Subcutaneous abdominal adipose tissue (tissue), 5 donors: ENCODE data around the gene DEPDC5.

Experiments
- H3K27ac ChIP-seq: one replicate; pipeline ENCODE4 v1.7.0; 2013; ENCODE audit warnings: low read depth, mild to moderate bottlenecking, inconsistent platforms, low read length, moderate library complexity
- H3K27me3 ChIP-seq, 5 donors: one replicate each; pipeline ENCODE4 v1.7.0; 2013; ENCODE audit warnings: low read length in 5 of 5, inconsistent platforms in 1 of 5; ENCODE audit not compliant: control insufficient read depth in 5 of 5, insufficient read depth in 4 of 5
- H3K36me3 ChIP-seq, 5 donors: one replicate each; pipeline ENCODE4 v1.7.0; 2013; ENCODE audit warnings: low read length in 5 of 5; ENCODE audit not compliant: control insufficient read depth in 5 of 5, insufficient read depth in 5 of 5
- H3K4me1 ChIP-seq, 5 donors: one replicate each; pipeline ENCODE4 v1.7.0; 2013; ENCODE audit warnings: low read length in 5 of 5, mild to moderate bottlenecking in 3 of 5, moderate library complexity in 1 of 5; ENCODE audit not compliant: control insufficient read depth in 5 of 5, insufficient read depth in 5 of 5
- H3K4me3 ChIP-seq, 5 donors: one replicate each; pipeline ENCODE4 v1.7.0; 2013; ENCODE audit warnings: low read length in 5 of 5, low read depth in 1 of 5
- H3K9ac ChIP-seq, 5 donors: one replicate each; pipeline ENCODE4 v1.7.0; 2013; ENCODE audit warnings: low read length in 5 of 5, mild to moderate bottlenecking in 4 of 5, moderate library complexity in 3 of 5
- H3K9me3 ChIP-seq, 5 donors: one replicate each; pipeline ENCODE4 v1.7.0; 2013; ENCODE audit warnings: low read length in 5 of 5; ENCODE audit not compliant: control insufficient read depth in 5 of 5
- donor health status: healthy.
- donor health status: healthy.
- donor health status: healthy.
- donor health status: healthy.
- donor health status: healthy.

DEPDC5 gene

DNA sequence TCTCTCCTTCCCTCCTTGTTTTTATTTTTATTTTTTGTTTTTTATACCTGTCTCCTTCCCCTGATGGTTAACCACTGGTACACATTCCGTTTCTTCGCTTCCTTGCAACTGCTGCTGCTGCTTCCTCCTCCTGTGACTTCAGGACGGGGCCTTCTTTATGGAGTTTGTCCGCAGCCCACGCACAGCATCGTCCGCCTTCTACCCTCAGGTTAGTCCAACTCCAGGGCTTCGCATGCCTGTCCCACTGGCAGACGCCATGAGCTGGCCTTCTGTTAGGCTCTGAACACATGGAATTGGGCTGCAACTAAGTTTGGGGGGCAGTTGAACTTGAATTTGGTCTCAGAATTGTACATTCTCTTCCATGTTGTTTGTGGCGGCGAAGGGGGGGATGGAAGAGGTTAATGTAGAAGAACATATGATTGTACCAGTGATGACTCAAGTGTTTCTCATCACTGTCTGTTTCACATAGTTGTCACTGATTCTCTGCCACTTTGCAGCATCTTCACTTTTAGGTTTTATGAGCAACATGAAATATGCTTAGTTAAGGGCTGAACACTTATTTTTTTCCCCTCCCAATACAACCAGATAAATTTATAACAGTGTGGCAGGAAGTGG lies 107.5 kb downstream of the DEPDC5 start:
- no peaks in the 10 kb centered on the region for H3K4me1 ChIP-seq
- H3K9me3 ChIP-seq = no peaks in the 10 kb centered on the region
- no peak overlapping the region for H3K9ac ChIP-seq
- H3K4me3 ChIP-seq = no peak overlapping the region
- H3K36me3 ChIP-seq = peaks cover 15 to 53% (median 30%) of the 10 kb centered on the region in 5 donors
- H3K27me3 ChIP-seq = no peaks in the 10 kb centered on the region
- no peak overlapping the region for H3K27ac ChIP-seq

DNA sequence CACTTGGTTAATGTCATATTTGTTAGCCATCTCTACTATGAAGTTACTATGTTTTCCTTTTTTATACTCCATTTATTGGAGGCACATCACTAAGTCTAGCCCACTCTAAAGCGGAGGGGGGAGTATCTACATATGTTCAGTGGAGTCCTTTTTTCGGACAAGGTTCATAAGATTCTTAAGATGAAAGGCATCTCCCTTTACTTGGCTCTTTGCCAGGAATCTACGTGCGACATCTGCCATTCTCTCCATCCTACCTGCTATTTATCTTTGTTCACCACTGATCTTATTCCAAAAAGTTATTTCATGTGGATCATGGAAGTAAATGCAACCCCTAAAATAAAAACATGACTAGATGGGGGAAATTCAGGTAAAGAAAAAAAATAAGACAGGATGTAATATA lies 113.1 kb downstream of the DEPDC5 start:
- H3K4me1 ChIP-seq = peaks cover 0 to 12% (median 7%) of the 10 kb centered on the region in 5 donors
- no peak overlapping the region for H3K9ac ChIP-seq
- no peaks in the 10 kb centered on the region for H3K9me3 ChIP-seq
- H3K4me3 ChIP-seq = no peak overlapping the region
- H3K27me3 ChIP-seq = no peaks in the 10 kb centered on the region
- H3K36me3 ChIP-seq = peaks cover 4 to 30% (median 24%) of the 10 kb centered on the region in 5 donors
- H3K27ac ChIP-seq = no peak overlapping the region

DNA sequence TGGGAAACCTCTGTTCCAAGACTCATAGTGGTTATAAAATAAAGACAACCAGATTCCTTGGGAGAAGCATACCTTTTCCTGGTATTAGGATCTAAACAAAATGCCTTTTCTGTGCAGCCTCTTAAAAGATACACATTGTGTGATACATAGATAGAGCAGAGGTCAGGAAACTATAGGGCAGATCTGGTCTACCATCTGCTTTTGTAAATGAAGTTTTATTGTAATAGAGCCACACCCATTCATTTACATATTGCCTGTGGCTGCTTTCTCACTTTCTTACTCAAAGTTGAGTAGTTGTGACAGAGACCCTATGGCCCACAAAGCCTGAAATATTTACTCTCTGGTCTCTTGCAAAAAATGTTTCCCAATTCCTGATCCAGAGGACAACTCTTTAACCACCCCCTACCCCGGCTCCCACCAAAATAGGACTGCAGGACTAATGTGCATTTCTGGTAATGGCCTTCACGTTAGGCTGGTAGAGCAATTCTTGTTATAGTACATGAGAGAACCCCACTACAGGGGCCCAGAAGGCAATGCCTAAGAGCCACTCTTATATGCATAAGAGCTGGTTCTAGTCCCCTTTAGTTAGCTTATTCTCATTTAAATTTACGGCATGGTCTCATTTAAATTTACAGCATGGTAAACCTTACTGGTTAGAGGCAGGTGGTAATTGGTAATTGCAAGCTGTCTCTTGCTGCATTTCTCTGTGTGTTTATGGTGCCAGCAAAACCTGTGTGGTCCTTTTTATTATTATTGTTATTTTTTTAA lies 113.8 kb downstream of the DEPDC5 start:
- no peak overlapping the region for H3K9ac ChIP-seq
- no peak overlapping the region for H3K27ac ChIP-seq
- peaks cover 0 to 12% (median 7%) of the 10 kb centered on the region in 5 donors for H3K4me1 ChIP-seq
- H3K27me3 ChIP-seq = no peaks in the 10 kb centered on the region
- H3K4me3 ChIP-seq = no peak overlapping the region
- H3K9me3 ChIP-seq = no peaks in the 10 kb centered on the region
- H3K36me3 ChIP-seq = peaks cover 4 to 34% (median 25%) of the 10 kb centered on the region in 5 donors

DNA sequence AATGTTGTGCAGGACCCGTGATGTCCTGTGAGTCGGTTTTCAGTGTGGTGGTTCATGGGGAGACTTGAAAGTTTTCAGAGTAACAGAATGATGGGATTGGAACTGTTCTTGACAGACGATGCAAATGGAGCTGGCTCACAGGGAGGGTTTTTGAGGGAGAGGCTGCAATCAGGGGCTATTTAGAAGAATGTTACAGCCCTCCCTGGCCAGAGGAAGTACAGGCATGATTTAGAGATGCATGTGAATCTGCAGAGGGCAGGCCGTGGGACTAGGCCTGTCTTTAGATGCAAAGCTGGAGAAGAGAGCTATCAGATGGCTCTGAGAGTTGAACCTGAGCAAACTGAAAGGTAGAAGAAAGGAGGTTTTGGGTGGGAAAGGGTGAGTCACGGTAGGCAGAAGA lies 115.9 kb downstream of the DEPDC5 start:
- Histone ChIP-seq H3K27me3 (no peaks in the 10 kb centered on the region), H3K36me3 (peaks cover 6 to 41% (median 34%) of the 10 kb centered on the region in 5 donors), H3K4me1 (peaks cover 0 to 12% (median 7%) of the 10 kb centered on the region in 5 donors), H3K4me3 (no peak overlapping the region), H3K9ac (no peak overlapping the region), H3K27ac (no peak overlapping the region), H3K9me3 (no peaks in the 10 kb centered on the region)

DNA sequence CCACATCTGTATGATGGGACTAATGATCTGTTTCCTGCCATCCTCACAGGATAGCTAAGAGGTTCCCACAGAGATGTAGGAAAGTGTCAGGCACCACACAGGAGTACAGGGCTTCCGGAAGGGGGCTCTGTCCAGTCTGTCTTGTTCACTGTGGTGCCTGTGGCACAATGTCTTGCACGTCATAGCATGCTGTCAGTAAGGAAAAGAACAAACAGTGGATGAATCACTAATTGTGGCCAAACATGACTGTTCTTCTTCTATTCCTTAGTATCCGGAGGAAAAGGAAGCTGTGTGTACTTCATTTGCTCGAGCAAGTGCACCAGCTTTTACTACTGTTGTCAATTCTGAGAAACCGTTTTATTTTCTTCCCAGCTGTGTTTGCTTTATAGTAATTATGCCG lies 117.1 kb downstream of the DEPDC5 start:
- H3K27ac ChIP-seq = no peak overlapping the region
- peaks cover 10 to 41% (median 38%) of the 10 kb centered on the region in 5 donors for H3K36me3 ChIP-seq
- no peak overlapping the region for H3K4me3 ChIP-seq
- H3K9ac ChIP-seq = no peak overlapping the region
- no peaks in the 10 kb centered on the region for H3K9me3 ChIP-seq
- H3K4me1 ChIP-seq = peaks cover 0 to 12% (median 7%) of the 10 kb centered on the region in 5 donors
- H3K27me3 ChIP-seq = no peaks in the 10 kb centered on the region

DNA sequence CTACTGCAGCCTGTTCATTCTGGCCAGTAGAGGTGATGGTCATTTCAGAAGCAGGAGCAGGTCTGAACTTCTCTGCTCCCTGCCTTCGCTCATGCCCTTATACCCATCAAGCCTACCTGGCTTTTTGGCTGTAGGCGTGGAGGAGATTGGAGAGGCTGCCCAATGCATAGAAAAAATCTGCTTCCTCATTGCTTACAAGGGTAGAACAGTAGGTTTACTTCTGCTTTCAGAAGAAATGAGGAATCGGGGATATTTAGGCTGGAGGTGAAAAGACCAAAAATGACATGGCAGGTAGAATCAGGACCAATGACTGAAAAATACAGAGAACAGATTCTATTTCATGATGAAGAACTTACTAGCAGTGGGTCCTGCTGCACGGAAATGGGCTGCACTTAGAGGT lies 117.7 kb downstream of the DEPDC5 start:
- H3K36me3 ChIP-seq = peaks cover 10 to 46% (median 40%) of the 10 kb centered on the region in 5 donors
- no peaks in the 10 kb centered on the region for H3K27me3 ChIP-seq
- H3K9ac ChIP-seq = no peak overlapping the region
- peaks cover 0 to 12% (median 7%) of the 10 kb centered on the region in 5 donors for H3K4me1 ChIP-seq
- H3K9me3 ChIP-seq = no peaks in the 10 kb centered on the region
- no peak overlapping the region for H3K27ac ChIP-seq
- no peak overlapping the region for H3K4me3 ChIP-seq

DNA sequence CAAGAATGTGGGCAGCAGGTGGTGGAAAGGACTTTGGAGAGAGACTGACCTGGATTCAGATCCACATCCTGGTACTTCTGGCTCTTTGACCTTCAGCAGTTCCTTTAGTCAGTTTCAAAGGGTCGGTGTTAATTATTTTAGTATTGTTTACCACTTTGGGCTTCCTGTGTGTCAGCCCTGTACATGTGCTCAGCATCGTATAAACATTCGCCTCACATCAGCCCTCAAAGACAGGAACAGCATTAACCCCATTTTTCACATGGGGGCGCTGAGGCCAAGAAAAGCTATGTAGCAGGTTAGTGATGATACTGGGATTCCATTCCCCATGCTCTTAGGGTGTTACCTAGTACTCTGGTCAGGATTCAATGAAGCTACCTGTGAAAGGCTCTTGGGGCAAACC lies 118.4 kb downstream of the DEPDC5 start:
- no peak overlapping the region for H3K4me3 ChIP-seq
- H3K4me1 ChIP-seq = peaks cover 0 to 12% (median 7%) of the 10 kb centered on the region in 5 donors
- peaks cover 6 to 46% (median 40%) of the 10 kb centered on the region in 5 donors for H3K36me3 ChIP-seq
- no peaks in the 10 kb centered on the region for H3K27me3 ChIP-seq
- no peak overlapping the region for H3K27ac ChIP-seq
- H3K9me3 ChIP-seq = no peaks in the 10 kb centered on the region
- H3K9ac ChIP-seq = no peak overlapping the region

DNA sequence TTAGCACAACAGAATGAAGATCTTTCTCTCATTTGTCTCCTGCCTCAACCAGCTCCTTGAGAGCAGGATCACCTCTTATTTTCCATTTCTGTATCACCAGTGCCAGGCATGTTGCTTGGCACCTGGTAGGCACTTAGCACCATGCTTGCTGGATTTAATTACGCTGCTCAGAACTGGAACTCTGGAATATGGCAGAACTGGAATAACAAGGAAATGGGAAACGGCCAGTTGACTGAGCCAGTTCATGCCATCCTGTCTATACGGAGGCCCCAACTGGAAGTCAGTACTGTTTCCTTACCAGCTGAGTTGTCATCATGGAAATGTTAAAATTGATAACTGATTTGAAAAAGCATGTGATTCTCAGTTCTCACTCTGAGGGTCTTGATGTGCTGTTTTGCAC lies 121.0 kb downstream of the DEPDC5 start:
- Histone ChIP-seq H3K9me3 (no peaks in the 10 kb centered on the region), H3K9ac (no peak overlapping the region), H3K4me3 (no peak overlapping the region), H3K4me1 (peaks cover 0 to 12% (median 0%) of the 10 kb centered on the region in 5 donors), H3K36me3 (peaks cover 6 to 55% (median 44%) of the 10 kb centered on the region in 5 donors), H3K27me3 (no peaks in the 10 kb centered on the region), H3K27ac (no peak overlapping the region)

DNA sequence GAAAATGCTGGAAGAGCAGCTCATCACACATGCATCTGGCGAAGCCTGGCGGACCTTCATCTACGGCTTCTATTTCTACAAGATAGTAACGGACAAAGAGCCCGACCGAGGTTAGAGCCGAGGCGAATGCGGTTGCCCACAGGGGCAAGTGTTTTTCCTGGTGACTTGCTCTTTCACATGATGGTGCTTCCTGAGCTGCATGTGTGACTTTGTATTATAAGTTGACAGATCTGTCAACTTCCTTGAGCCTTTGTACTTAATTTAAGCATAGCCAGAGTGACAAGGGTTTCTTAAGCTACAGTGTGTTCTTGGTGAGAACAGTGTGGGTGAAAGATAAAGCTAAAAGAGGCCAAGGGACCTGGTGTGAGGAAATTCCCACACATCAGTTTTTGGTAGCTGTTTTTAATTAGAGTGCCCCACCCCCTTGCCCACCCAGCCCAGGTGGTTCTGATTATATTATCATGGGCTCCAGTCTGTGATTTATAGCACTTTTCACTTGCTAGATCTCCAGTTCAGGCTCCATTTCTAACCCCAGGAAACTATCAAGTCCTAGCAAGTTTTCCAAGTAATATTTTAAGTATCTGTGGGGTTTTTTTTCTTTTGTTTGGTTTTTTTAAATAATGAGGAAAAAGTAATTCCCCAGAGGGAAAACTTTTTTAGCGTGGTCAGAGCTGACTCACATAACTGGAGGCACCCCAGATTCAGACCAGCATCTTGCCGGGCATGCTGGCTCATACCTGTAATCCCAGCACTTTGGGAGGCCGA lies 122.5 kb downstream of the DEPDC5 start:
- Histone ChIP-seq H3K4me3 (no peak overlapping the region), H3K36me3 (peaks cover 6 to 54% (median 34%) of the 10 kb centered on the region in 5 donors), H3K27ac (no peak overlapping the region), H3K27me3 (no peaks in the 10 kb centered on the region), H3K9ac (no peak overlapping the region), H3K4me1 (peaks cover 0 to 4% (median 0%) of the 10 kb centered on the region in 5 donors), H3K9me3 (no peaks in the 10 kb centered on the region)

DNA sequence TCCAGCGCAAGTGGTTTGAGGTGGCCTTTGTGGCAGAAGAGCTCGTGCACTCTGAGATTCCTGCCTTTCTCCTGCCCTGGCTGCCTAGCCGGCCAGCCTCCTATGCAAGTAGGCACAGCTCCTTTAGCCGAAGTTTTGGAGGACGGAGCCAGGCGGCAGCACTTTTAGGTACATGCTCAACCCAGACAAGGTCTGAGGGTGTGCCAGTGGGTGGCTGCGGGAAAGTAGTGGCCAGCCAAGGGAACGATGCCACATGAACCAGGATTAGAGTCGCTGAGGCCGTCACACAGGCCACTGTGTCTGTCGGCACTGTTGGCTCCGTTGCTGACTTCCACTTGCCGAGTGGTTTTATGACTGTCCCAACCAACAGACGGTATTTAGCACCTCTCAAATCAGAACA lies 125.8 kb downstream of the DEPDC5 start:
- Histone ChIP-seq H3K9me3 (no peaks in the 10 kb centered on the region), H3K27me3 (no peaks in the 10 kb centered on the region), H3K4me3 (no peak overlapping the region), H3K9ac (no peak overlapping the region), H3K4me1 (no peaks in the 10 kb centered on the region), H3K27ac (no peak overlapping the region), H3K36me3 (peaks cover 6 to 54% (median 42%) of the 10 kb centered on the region in 5 donors)
